GM19324 (cell line): Measurements from ENCODE around the gene COL9A3.

Experiments
- ATAC-seq: cut with Tn5 transposase; IDR thresholded peaks from one replicate; pipeline ENCODE4 v1.9.1; 2021; ENCODE audit warnings: mild to moderate bottlenecking, moderate library complexity; ENCODE audit not compliant: unreplicated experiment, low FRiP score

The COL9A3 gene

GRCh38 chr20:62816884-62817873 is at the start of gene COL9A3:
TSS of gene COL9A3 (plus strand) at chr20:62817050. CDS start at chr20:62817065, 15 bp downstream.
- ATAC-seq: no peak

- ATAC-seq: no peak
These were observed 48.7 kb upstream of the COL9A3 start for GRCh38 chr20:62768234-62768546.

GRCh38 chr20:62768551-62769287 is 48.1 kb upstream of the COL9A3 start:
- ATAC-seq: no peak

GRCh38 chr20:62769346-62770071 is 47.3 kb upstream of the COL9A3 start:
- ATAC-seq: no peak

DNA sequence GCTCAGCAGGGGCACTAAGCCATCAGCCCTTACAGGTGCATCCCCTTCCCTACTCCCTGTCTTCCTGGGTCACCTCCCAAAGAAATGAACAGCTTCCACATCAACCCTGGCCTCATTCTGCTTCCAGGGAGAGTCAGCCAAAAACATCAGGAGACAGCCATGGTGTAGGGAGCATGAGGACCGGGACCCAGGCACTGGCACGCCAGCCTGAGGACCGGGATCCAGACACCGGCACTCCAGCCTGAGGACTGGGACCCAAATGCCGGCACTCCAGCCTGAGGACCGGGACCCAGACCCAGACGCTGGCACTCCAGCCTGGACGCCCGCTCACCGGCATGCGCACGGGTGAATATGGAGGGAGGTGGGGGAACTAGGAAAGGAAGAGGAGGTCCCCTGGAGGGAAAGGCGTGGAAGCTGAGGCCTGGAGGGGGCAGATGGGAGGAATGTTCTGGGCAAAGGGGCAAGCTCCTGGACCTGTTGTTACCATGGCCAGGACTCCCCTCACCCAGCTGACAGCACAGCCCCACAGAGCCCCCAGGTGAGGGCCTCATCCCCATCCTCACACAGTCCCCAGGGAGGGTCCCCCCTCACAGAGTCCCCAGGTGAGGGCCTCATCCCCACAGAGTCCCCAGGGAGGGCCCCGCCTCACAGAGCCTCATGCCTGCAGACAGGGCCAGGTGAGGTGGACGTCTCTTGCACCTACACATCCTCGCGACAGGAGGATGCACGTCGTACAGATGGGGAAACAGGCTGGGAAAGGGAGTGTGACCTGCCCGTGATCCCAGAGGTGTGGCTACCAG is 46.5 kb upstream of the COL9A3 start:
- no peak for ATAC-seq

- ATAC-seq: no peak
These were observed 45.9 kb upstream of the COL9A3 start for GRCh38 chr20:62770916-62771315.

DNA sequence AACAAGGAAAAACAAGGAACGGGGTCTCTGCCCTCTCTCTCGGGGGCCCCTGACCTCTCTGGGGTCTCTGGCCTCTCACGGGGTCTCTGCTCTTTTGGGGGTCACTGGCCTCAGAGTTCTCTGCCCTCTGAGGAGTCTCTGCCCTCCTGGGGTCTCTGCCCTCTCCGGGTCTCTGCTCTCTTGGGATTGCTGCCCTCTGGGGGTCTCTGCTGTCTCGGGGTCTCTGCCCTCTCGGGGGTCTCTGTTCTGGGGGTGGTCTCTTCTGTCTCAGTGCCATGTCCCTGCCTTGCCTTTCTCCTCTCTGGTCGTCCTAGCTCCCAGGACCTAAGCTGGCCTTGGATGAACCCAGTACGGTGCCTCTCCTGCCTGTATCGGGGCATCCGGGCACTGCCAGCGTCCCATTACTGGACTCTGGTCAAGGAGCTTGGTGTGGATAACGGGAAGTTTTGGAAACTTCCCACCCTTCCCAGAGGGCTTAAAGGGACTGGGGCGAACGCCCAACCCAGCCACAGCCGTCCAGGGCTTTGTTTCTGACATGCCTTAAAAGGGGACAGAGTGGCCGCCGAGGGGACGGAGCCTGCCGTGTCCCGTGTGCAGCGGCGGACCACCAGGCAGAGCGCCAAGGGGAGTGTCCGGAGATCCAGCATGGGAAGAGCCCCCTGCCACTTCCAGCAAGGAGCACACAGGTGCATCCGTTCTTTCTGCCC is 45.3 kb upstream of the COL9A3 start:
- ATAC-seq: no peak

DNA sequence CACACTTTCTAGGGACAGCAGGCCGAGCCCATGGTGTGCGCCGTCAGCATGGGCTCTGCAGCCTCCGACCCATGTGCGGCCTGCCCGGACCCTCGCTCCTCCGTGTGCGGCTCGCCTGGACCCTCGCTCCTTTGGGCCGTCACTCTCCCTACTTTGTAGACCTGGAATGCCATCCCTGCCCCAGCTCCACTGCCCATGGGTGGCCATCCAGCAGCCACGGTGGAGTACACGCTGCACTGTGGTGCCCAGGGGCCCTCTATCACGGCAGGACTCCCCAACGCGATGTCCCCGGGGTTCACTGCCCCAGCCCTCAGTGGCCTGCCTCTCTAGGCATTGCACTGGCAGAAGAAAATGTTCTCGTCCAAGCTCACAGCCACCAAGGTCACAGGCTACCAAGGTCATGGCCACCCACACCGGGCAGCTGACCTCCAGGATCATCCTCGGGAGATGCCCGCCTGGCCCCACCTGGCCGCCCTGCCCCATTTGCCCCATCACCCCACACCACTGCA is 44.7 kb upstream of the COL9A3 start:
- no peak for ATAC-seq

GRCh38 chr20:62772619-62772989 is 44.2 kb upstream of the COL9A3 start:
- no peak for ATAC-seq

- no peak for ATAC-seq
These were observed 43.6 kb upstream of the COL9A3 start for GRCh38 chr20:62772990-62773844.

- no peak for ATAC-seq
These were observed 42.8 kb upstream of the COL9A3 start for GRCh38 chr20:62773845-62774714.

- no peak for ATAC-seq
These were observed 42.1 kb upstream of the COL9A3 start for GRCh38 chr20:62774762-62775161.

DNA sequence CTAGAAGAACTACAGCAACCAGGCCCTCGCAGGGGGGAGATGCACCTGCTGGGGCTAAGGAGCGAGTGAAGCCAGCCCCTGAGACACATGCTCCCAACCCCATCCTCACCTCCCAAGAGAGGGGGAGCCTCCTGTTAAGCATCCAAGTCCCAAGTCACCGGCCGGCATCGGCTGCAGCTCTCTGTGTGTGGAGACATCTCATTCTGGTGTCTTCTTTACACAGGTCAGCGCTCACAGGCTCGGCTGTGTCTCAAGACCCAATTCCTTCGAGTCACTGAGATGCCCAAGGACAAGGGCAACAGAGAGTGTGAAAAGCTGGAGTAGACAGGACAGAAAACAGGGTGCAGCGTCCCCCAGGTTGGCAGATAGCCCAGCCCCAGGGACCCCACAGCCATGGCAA is 41.6 kb upstream of the COL9A3 start:
- ATAC-seq: no peak

- no peak for ATAC-seq
These were observed 40.7 kb upstream of the COL9A3 start for GRCh38 chr20:62776035-62776691.

DNA sequence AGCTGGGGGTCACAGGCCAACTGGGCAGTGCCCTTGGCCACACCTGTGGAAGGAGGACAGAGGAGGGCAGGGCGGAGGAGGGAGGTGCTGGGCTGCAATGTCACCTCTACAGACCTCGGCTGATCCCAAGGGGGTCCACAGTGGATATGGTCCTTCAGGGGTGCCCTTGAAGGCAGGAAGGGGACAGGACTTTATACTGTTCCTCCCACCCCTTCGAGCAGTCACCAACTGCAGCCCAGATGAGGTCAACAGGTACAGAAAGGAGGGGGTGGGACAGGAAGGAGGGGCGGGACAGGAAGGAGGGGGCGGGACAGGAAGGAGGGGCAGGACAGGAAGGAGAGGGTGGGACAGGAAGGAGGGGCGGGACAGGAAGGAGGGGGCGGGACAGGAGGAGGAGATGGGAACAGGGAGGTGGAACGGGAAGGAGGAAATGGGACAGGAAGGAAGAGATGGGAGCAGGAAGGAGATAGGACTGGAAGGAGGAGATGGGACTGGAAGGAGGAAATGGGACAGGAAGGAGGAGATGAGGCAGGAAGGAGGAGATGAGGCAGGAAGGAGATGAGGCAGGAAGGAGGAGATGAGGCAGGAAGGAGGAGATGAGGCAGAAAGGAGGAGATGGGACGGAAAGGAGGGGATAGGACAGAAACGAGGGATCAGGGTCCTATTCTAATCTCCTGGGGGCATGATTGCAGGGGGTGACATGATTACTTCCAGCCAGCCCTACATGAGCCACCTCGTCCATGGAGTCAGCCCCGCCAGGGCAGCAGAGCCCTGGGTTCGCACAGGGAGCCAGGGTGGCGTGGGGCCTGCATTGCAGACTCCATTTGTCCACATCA is 39.9 kb upstream of the COL9A3 start:
- ATAC-seq: no peak

GRCh38 chr20:62777528-62777830 is 39.4 kb upstream of the COL9A3 start:
- ATAC-seq: no peak
